Skin epidermis (tissue), 12 donors: ENCODE data around the gene SUSD3.
"Not testable (repeated sequence)": the region's sequence is repeated elsewhere in the genome, so short reads cannot be mapped to it uniquely, and the experiment has no call there.

ENCODE experiments used
- H3K27ac ChIP-seq, 21 experiments: fragments of 200-600 bp; sonication (generic) in 11 of 21; one replicate each; pipeline ENCODE4 v1.5.0; 2020; ENCODE audit warnings: mild to moderate bottlenecking in 3 of 21, inconsistent platforms in 2 of 21, moderate library complexity in 2 of 21
- H3K4me3 ChIP-seq, 7 experiments: fragments of 200-600 bp; sonication (generic) in 2 of 7; one replicate each; pipeline ENCODE4 v1.5.0; 2020; ENCODE audit warnings: inconsistent platforms in 2 of 7, mild to moderate bottlenecking in 2 of 7, moderate library complexity in 1 of 7

SUSD3 gene

GRCh38 chr9:93058355-93059010, at the start of gene SUSD3:
Gene SUSD3 (plus strand): TSS chr9:93058701. CDS start chr9:93058743, 42 bp downstream.
- Histone ChIP-seq H3K27ac (peak within 1 kb of the TSS in 19 of 21 experiments; percentile 1 to 90 (median 64)), H3K4me3 (peak within 1 kb of the TSS; percentile 33 to 54 (median 44))

GRCh38 chr9:93009337-93010015, 49.0 kb upstream of the SUSD3 start:
- Histone ChIP-seq H3K4me3 (no peak overlapping the region), H3K27ac (no peak overlapping the region)

GRCh38 chr9:93010056-93010455, 48.4 kb upstream of the SUSD3 start:
- H3K4me3 ChIP-seq = no peak overlapping the region
- no peak overlapping the region for H3K27ac ChIP-seq

- Histone ChIP-seq H3K4me3 (no peak overlapping the region), H3K27ac (no peak overlapping the region)
Observed at GRCh38 chr9:93010704-93011103, 47.8 kb upstream of the SUSD3 start.

- H3K27ac ChIP-seq = no peak overlapping the region
Observed at GRCh38 chr9:93011114-93011513, 47.4 kb upstream of the SUSD3 start.

GRCh38 chr9:93012963-93013855, 45.3 kb upstream of the SUSD3 start:
- Histone ChIP-seq H3K27ac (no peak overlapping the region), H3K4me3 (no peak overlapping the region)

More at GRCh38 chr9:93011114-93011513, 47.4 kb upstream of the SUSD3 start:
- no peak overlapping the region for H3K4me3 ChIP-seq

- no peak overlapping the region for H3K27ac ChIP-seq
- no peak overlapping the region for H3K4me3 ChIP-seq
Observed at GRCh38 chr9:93013856-93014582, 44.5 kb upstream of the SUSD3 start.

- H3K27ac ChIP-seq = not testable (repeated sequence)
Observed at GRCh38 chr9:93015190-93015589, 43.3 kb upstream of the SUSD3 start.

GRCh38 chr9:93017621-93018020, 40.9 kb upstream of the SUSD3 start:
- Histone ChIP-seq H3K27ac (no peak overlapping the region), H3K4me3 (no peak overlapping the region)

More at GRCh38 chr9:93015190-93015589, 43.3 kb upstream of the SUSD3 start:
- H3K4me3 ChIP-seq = not testable (repeated sequence)

- Histone ChIP-seq H3K4me3 (no peak overlapping the region), H3K27ac (no peak overlapping the region)
Observed at GRCh38 chr9:93020151-93020550, 38.4 kb upstream of the SUSD3 start.

- no peak overlapping the region for H3K4me3 ChIP-seq
- H3K27ac ChIP-seq = no peak overlapping the region
Observed at GRCh38 chr9:93020771-93021670, 37.5 kb upstream of the SUSD3 start.

- Histone ChIP-seq H3K4me3 (no peak overlapping the region), H3K27ac (no peak overlapping the region)
Observed at GRCh38 chr9:93022066-93022465, 36.4 kb upstream of the SUSD3 start.

GRCh38 chr9:93022721-93023520, 35.6 kb upstream of the SUSD3 start:
- Histone ChIP-seq H3K4me3 (no peak overlapping the region), H3K27ac (no peak overlapping the region)

GRCh38 chr9:93023521-93023815, 35.0 kb upstream of the SUSD3 start:
- Histone ChIP-seq H3K4me3 (no peak overlapping the region), H3K27ac (no peak overlapping the region)

GRCh38 chr9:93024646-93024910, 33.9 kb upstream of the SUSD3 start:
- Histone ChIP-seq H3K4me3 (no peak overlapping the region), H3K27ac (peak overlapping the region in 2 of 21 experiments; percentile 68 to 72)

- H3K4me3 ChIP-seq = no peak overlapping the region
- peak overlapping the region in 2 of 21 experiments; percentile 68 to 72 for H3K27ac ChIP-seq
Observed at GRCh38 chr9:93024986-93025630, 33.4 kb upstream of the SUSD3 start.

GRCh38 chr9:93025736-93026135, 32.8 kb upstream of the SUSD3 start:
- Histone ChIP-seq H3K4me3 (no peak overlapping the region), H3K27ac (peak overlapping the region in 3 of 21 experiments; percentile 4 to 68 (median 47))

GRCh38 chr9:93026640-93027039, 31.9 kb upstream of the SUSD3 start:
- H3K27ac ChIP-seq = peak overlapping the region in 5 of 21 experiments; percentile 11 to 80 (median 46)
- no peak overlapping the region for H3K4me3 ChIP-seq
